ES-I3 (cell line): ENCODE measurements around the gene FANCL.

ENCODE experiments used
- H3K36me3 ChIP-seq: 2 replicates; pipeline ENCODE4 v1.6.1; 2013; ENCODE audit warnings: mild to moderate bottlenecking, low read length, control low read depth, moderate library complexity; ENCODE audit not compliant: insufficient read depth
- H3K4me1 ChIP-seq: 2 replicates; pipeline ENCODE4 v1.6.1; 2013; ENCODE audit warnings: mild to moderate bottlenecking, control low read depth, low read length; ENCODE audit not compliant: insufficient read depth
- H3K9ac ChIP-seq: 2 replicates; pipeline ENCODE4 v1.6.1; 2013; ENCODE audit warnings: low read depth, mild to moderate bottlenecking, low read length, moderate library complexity
- H3K9me3 ChIP-seq: 2 replicates; pipeline ENCODE4 v1.6.1; 2013; ENCODE audit warnings: mild to moderate bottlenecking, low read length, moderate library complexity; ENCODE audit not compliant: control insufficient read depth, insufficient read depth

The FANCL gene

DNA sequence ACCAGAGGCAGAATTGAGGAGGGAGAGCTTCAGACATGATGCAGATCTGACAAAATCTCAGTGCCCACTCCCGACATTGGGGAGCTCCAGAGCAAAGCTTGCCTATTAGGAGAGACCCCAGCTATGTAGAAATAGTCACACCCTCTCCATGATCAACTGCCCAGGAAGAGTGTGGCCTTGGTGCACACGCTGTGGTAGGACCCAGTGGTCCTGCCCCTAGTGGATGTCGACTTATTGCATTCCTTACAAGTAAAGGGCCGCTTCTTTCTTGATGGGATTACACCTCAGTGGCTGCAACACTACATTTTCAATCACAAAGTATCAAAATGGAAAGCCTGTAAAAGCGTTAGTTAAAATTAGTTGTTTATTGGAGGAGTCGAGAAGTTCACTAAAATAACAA is 130.4 kb downstream of the FANCL start:
- Histone ChIP-seq H3K9ac (no peak overlapping the region), H3K9me3 (no peaks in the 10 kb centered on the region), H3K36me3 (no peaks in the 10 kb centered on the region), H3K4me1 (peaks cover 17% of the 10 kb centered on the region)

GRCh38 chr2:58109481-58109880 is 131.6 kb downstream of the FANCL start:
- Histone ChIP-seq H3K9me3 (no peaks in the 10 kb centered on the region), H3K9ac (no peak overlapping the region), H3K36me3 (no peaks in the 10 kb centered on the region), H3K4me1 (peaks cover 17% of the 10 kb centered on the region)
